HG03066 (cell line): ENCODE data around the gene ATP11C.
"Not testable (repeated sequence)": the region's sequence is repeated elsewhere in the genome, so short reads cannot be mapped to it uniquely, and the experiment has no call there.

Source experiments
- ATAC-seq: cut with Tn5 transposase; IDR thresholded peaks from one replicate; pipeline ENCODE4 v1.9.1; 2021; ENCODE audit warnings: low read depth; ENCODE audit not compliant: unreplicated experiment

The ATP11C gene

GRCh38 chrX:139864640-139865039, 68.2 kb downstream of the ATP11C start:
- ATAC-seq: no peak

- no peak for ATAC-seq
Measured at GRCh38 chrX:139862208-139862607, 70.6 kb downstream of the ATP11C start.

DNA sequence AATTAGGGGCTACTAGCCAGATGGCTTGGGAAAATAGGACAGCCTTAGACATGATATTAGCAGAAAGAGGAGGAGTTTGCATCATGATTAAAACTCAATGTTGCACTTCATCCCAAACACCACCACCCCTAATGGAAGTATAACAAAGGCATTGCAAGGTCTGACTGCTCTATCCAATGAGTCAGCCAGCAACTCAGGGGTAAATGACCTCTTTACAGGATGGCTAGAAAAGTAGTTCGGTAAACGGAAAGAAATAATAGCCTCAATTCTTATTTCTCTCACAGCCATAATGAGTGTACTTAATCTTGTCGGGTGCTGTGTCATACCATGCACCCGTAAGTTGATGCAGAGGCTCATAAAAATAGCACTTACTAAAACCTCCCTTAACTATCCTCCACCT, 76.0 kb downstream of the ATP11C start:
- ATAC-seq: not testable (repeated sequence)

DNA sequence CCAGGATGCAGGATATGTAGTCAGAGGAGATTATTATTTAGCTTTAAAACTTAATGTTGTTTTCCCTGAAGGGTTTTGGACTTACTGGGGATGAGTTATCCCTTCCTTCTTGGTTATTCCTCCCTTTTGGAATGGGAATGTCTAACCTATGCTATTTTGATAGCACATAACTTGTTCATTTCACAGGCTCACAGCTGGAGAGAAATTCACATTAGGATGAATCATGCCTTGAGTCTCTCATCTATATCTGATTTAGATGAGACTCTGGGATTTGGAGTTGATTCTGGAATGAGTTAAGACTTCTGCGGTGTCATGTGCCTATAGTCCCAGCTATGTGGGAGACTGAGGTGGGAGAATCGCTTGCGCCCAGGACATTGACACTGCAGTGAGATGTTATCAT, 81.1 kb downstream of the ATP11C start:
- no peak for ATAC-seq

DNA sequence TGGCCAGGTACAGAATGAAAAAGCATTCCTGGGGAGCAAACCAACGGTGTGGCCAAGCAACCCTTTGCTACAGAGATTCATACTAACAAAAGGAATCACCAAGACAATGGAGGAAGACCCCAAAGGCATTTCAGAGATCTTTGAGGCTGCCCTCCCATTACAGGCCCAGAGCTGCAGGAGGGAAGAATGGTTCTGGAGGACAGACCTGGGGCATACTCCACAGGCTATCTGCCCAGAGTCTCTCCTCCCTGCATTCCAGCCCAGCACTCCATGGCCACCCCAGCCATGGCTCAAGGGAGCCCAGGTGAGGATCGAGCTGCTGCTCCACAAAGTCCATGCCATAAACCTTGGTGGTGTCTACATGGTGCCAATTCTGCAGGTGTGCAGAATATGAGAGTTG, 81.9 kb downstream of the ATP11C start:
- no peak for ATAC-seq

- peak; percentile 43 for ATAC-seq
Measured at GRCh38 chrX:139844884-139845283, 88.0 kb downstream of the ATP11C start.

DNA sequence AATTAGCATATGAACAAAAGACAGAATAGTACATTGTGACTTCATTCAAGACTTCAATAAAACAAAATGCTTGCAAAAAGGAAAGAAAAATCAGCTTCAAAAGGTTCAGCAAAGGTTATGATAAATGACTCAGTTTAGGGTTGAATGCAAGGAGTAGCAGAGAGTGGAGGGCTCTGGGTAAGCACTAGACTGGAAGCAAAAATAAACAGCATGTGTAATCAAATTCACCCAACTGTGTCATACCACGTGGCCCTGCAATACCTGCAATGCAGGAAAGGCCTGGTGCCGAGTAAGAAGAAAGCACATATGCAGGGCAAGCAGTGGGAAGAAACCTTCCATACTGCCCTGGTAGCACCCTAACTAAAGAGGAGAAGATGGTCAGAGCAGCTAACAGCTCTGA, 88.7 kb downstream of the ATP11C start:
- peak; percentile 67 for ATAC-seq

GRCh38 chrX:139842326-139843185, 90.3 kb downstream of the ATP11C start:
- ATAC-seq: no peak

DNA sequence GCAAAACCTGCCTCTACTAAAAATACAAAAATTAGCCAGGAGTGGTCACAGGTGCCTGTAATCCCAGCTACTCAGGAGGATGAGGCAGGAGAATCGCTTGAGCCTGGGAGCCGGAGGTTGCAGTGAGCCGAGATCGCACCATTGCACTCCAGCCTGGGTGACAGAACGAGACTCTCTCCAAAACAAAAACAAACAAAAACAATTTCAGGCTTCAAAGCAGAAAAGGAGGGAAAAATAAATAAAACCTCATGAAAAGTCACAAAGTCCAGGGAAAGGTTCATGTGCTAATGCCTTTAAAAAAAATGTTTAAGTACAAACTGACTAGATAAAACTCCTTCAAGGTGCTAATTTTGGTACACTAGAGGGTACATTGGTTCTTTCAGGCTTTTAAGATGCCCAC, 96.5 kb downstream of the ATP11C start:
- ATAC-seq: not testable (repeated sequence)

GRCh38 chrX:139834879-139835278, 98.0 kb downstream of the ATP11C start:
- no peak for ATAC-seq

DNA sequence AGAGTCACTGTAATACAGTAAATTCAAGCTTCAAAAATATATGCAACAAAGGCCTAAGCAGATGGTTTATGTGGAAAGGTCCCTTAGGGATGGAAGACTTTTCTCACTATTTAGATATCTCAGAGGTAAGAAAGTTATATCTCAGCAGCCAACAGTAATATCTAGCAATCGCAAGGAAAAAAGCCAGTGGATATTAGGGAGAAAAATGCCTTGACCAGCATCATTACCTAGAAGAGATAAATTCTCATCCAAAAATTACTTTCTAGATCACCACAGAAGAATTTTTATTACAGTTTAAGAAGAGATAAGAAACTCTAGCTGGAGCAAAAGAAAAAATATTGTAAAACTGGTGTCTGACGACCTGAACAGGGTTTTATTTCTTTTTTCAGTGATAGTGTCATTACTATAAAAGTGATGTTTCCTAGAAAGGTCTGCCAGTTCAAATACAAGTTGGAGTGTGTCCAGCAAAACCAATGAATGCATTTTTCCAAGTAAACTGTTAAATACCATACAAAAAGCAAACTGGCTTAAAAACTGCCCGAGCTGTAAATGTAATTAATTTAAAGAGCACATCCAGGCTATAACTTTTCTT, 100.0 kb downstream of the ATP11C start:
- ATAC-seq: no peak

GRCh38 chrX:139831675-139832456, 101.0 kb downstream of the ATP11C start:
- peak; percentile 92 for ATAC-seq

DNA sequence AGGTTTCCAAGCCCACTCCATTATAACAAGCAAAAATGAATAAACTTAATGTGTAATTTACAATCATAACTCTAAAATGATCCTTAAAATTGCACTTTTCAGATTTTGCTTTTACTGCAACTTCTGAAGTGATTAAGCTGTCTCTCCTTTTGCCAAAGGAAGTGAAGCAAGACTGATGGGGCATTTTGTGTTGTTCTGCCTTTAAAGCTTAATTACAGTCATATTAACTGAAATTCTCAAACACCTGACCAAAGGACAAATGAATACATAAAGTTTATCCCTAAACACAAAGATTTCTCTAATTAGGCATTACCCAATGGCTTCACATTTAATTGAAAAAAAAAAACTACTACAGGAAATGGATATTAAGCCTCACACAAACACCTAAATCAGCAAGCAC, 101.8 kb downstream of the ATP11C start:
- ATAC-seq: no peak

DNA sequence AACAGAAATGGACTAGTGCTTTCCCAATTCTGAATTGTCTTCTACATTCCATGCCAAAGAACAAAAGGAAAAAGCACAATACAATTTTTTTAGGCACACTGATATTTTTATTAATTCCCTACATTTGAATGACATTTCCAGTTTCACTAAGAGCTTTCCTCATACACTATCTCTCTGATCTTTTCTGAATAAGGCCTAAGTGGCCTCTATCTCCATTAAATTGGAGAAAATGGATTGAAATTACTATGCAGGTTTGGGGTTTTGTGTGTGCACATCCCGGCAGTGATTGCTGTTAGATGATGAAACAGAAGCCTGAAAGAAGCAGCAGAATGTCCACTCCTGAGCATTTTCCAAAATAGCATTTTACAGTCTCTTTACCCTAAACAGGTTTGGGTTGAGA, 104.0 kb downstream of the ATP11C start:
- no peak for ATAC-seq

DNA sequence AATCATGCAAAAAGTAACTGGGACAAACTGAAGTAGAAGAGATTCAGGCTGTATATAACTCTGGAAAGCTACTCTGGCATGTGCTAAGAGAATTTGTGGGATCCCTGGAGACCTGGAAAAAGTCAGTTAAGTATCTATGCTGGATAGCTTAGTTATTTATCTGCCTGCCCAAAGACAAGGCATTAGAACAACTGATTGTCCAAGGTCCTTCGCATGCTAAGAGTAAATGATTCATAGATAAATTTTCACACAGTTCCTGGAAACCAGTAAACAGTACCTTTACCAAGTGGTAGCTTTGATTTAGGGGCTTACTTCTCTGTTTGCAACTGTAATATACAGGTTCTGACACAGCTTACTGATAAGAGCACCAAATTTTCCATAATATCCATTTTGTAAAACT, 104.8 kb downstream of the ATP11C start:
- ATAC-seq: no peak

- ATAC-seq: no peak
Measured at GRCh38 chrX:139826065-139827044, 106.5 kb downstream of the ATP11C start.

- ATAC-seq: no peak
Measured at GRCh38 chrX:139825618-139826017, 107.2 kb downstream of the ATP11C start.

DNA sequence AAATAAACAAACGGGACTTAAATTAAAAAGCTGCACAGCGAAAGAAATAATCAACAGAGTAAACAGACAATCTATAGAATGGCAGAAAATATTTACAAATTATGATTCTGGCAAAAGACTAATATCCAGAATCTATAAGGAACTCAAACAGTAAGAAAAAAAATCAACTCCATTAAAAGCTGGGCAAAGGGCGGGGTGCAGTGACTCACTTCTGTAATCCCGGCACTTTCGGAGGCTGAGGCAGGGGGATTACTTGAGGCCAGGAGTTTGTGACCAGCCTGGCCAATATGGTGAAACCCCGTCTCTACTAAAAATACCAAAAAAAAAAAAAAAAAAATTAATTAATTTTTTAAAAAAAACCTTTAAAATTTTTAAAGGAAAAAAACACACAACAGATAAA, 109.0 kb downstream of the ATP11C start:
- no peak for ATAC-seq

DNA sequence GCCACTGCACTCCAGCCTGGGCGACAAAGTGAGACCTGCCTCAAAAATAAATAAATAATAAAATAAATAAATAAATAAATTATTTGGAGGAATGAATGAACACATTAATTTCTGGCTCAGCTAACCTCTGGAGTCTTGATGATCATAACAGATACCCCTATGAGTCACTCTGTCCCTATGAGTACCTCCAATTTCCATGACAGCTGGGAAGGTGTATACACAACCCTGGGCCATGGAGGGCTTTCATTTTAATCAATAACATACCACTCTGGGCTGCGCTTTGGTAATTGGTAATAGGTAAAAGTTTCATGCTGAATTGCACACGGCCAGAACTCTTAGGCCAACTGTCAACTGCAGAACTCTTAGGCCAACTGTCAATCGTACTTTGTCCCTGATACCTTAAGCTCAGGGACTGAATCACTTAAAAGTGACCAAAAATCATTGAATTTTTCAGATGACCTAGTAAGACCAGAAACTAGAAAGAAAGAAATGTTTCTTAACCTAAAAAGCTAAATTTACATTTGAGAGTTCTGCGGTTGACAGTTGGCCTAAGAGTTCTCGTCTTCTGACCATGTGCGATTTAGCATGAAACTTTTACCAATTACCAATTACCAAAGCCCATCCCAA, 112.4 kb downstream of the ATP11C start:
- ATAC-seq: no peak

- ATAC-seq: no peak
Measured at GRCh38 chrX:139816204-139816603, 116.6 kb downstream of the ATP11C start.
